ENCODE results near the gene HSPBAP1.

HSPBAP1 gene

GRCh38 chr3:122793568-122794416 is at the start of gene HSPBAP1:
TSS of gene HSPBAP1 (minus strand) at chr3:122793831. CDS start at chr3:122793680, 151 bp downstream.
- H3K4me3 ChIP-seq (ENCODE audit: low read length), result peak within 1 kb of the TSS; percentile 84
- no peaks in the 10 kb centered on the region for H3K27me3 ChIP-seq (replicated peaks; ENCODE audit: insufficient read depth, low read length)
- peaks cover 11% of the 10 kb centered on the region for H3K4me1 ChIP-seq (ENCODE audit: low read length)
- peak within 1 kb of the TSS; percentile 92 for H3K27ac ChIP-seq (ENCODE audit: low read length)
- peak within 1 kb of the TSS; percentile 84 for H3K9ac ChIP-seq (ENCODE audit: low read length)
- peaks cover 48% of the 10 kb centered on the region for H3K79me2 ChIP-seq (ENCODE audit: low read length)
- TF ChIP-seq CTCF (IDR thresholded peaks at IDR 0.05; ENCODE audit: low read length) (no peak), EZH2phosphoT487 (IDR thresholded peaks at IDR 0.05; ENCODE audit: low read length) (no peak), EZH2 (optimal IDR thresholded peaks at IDR 0.05; ENCODE audit: low read depth, low read length) (no peak)
- H3K9me3 ChIP-seq (replicated peaks; ENCODE audit: insufficient read depth, low read length), result no peaks in the 10 kb centered on the region
- peaks cover 8% of the 10 kb centered on the region; the same call in 1 of the 2 replicates for H3F3A ChIP-seq (ENCODE audit: insufficient read depth, low read length)
- peak within 1 kb of the TSS; percentile 84 for H2AFZ ChIP-seq (ENCODE audit: low read length)
- no peaks in the 10 kb centered on the region for H4K20me1 ChIP-seq (ENCODE audit: insufficient read depth, low read length)
- peak within 1 kb of the TSS; percentile 98 for H3K4me2 ChIP-seq (ENCODE audit: low read depth, low read length)
- no peaks in the 10 kb centered on the region for H3K9me2 ChIP-seq (replicated peaks; ENCODE audit: insufficient read depth, low read length)
- no peaks in the 10 kb centered on the region for H3K36me3 ChIP-seq (replicated peaks; ENCODE audit: insufficient read depth, low read length)
- DNase-seq, result peak; percentile 96

- Histone ChIP-seq H3K9me2 (replicated peaks; ENCODE audit: insufficient read depth, low read length) (no peaks in the 10 kb centered on the region), H3K4me2 (ENCODE audit: low read depth, low read length) (no peak overlapping the region), H3K4me3 (ENCODE audit: low read length) (no peak overlapping the region), H3K27me3 (replicated peaks; ENCODE audit: insufficient read depth, low read length) (no peaks in the 10 kb centered on the region), H4K20me1 (ENCODE audit: insufficient read depth, low read length) (no peaks in the 10 kb centered on the region), H2AFZ (ENCODE audit: low read length) (no peak overlapping the region), H3K79me2 (ENCODE audit: low read length) (no peaks in the 10 kb centered on the region), H3K27ac (ENCODE audit: low read length) (no peak overlapping the region), H3K9me3 (replicated peaks; ENCODE audit: insufficient read depth, low read length) (no peaks in the 10 kb centered on the region), H3K36me3 (replicated peaks; ENCODE audit: insufficient read depth, low read length) (no peaks in the 10 kb centered on the region), H3K9ac (ENCODE audit: low read length) (no peak overlapping the region), H3K4me1 (ENCODE audit: low read length) (no peaks in the 10 kb centered on the region), H3F3A (ENCODE audit: insufficient read depth, low read length) (no peaks in the 10 kb centered on the region)
- TF ChIP-seq EZH2phosphoT487 (IDR thresholded peaks at IDR 0.05; ENCODE audit: low read length) (no peak), EZH2 (optimal IDR thresholded peaks at IDR 0.05; ENCODE audit: low read depth, low read length) (no peak), CTCF (IDR thresholded peaks at IDR 0.05; ENCODE audit: low read length) (no peak)
- no peak for DNase-seq
Observed at GRCh38 chr3:122835590-122835989, 42.0 kb upstream of the HSPBAP1 start.

- no peak overlapping the region for H2AFZ ChIP-seq (ENCODE audit: low read length)
- H3K4me3 ChIP-seq (ENCODE audit: low read length), result no peak overlapping the region
- no peak overlapping the region for H3K4me2 ChIP-seq (ENCODE audit: low read depth, low read length)
- H3K27me3 ChIP-seq (replicated peaks; ENCODE audit: insufficient read depth, low read length), result no peaks in the 10 kb centered on the region
- H3K9me3 ChIP-seq (replicated peaks; ENCODE audit: insufficient read depth, low read length), result no peaks in the 10 kb centered on the region
- no peak overlapping the region for H3K27ac ChIP-seq (ENCODE audit: low read length)
- no peaks in the 10 kb centered on the region for H3K79me2 ChIP-seq (ENCODE audit: low read length)
- DNase-seq, result no peak
- H3K9me2 ChIP-seq (replicated peaks; ENCODE audit: insufficient read depth, low read length), result no peaks in the 10 kb centered on the region
- peaks cover 18% of the 10 kb centered on the region for H3K4me1 ChIP-seq (ENCODE audit: low read length)
- no peaks in the 10 kb centered on the region for H4K20me1 ChIP-seq (ENCODE audit: insufficient read depth, low read length)
- no peak overlapping the region for H3K9ac ChIP-seq (ENCODE audit: low read length)
- H3K36me3 ChIP-seq (replicated peaks; ENCODE audit: insufficient read depth, low read length), result no peaks in the 10 kb centered on the region
- no peaks in the 10 kb centered on the region for H3F3A ChIP-seq (ENCODE audit: insufficient read depth, low read length)
- no peak for TF ChIP-seq CTCF (IDR thresholded peaks at IDR 0.05; ENCODE audit: low read length)
Observed at GRCh38 chr3:122828281-122828680, 34.6 kb upstream of the HSPBAP1 start.

Measured in MM.1S (cell line).